Measurements from ENCODE around the gene ELF3.
"Not testable (repeated sequence)": the region's sequence is repeated elsewhere in the genome, so short reads cannot be mapped to it uniquely, and the experiment has no call there.

The ELF3 gene

GRCh38 chr1:202007805-202008489 lies 2.4 kb upstream of the ELF3 start:
- DNase-seq (ENCODE audit: low read depth in 1 of 2, low spot score in 1 of 2), result no peak

GRCh38 chr1:202009326-202010179 lies 834 bp upstream of the ELF3 start:
- DNase-seq (ENCODE audit: low read depth in 1 of 2, low spot score in 1 of 2), result peak in 1 of 2 donors; percentile 29

- DNase-seq (ENCODE audit: low read depth in 1 of 2, low spot score in 1 of 2), result no peak
These were observed 1.6 kb downstream of the ELF3 start for GRCh38 chr1:202011994-202012393.

- DNase-seq (ENCODE audit: low read depth in 1 of 2, low spot score in 1 of 2), result no peak
These were observed 2.4 kb downstream of the ELF3 start for GRCh38 chr1:202012544-202013478.

- no peak for DNase-seq (ENCODE audit: low read depth in 1 of 2, low spot score in 1 of 2)
These were observed 3.2 kb downstream of the ELF3 start for GRCh38 chr1:202013603-202014002.

- no peak for DNase-seq (ENCODE audit: low read depth in 1 of 2, low spot score in 1 of 2)
These were observed 3.7 kb downstream of the ELF3 start for GRCh38 chr1:202014060-202014459.

- DNase-seq (ENCODE audit: low read depth in 1 of 2, low spot score in 1 of 2), result no peak
These were observed 4.7 kb downstream of the ELF3 start for GRCh38 chr1:202014915-202015661.

GRCh38 chr1:202015662-202015937 lies 5.2 kb downstream of the ELF3 start:
- DNase-seq (ENCODE audit: low read depth in 1 of 2, low spot score in 1 of 2), result no peak

- DNase-seq (ENCODE audit: low read depth in 1 of 2, low spot score in 1 of 2), result no peak
These were observed 5.8 kb downstream of the ELF3 start for GRCh38 chr1:202016022-202016810.

- DNase-seq (ENCODE audit: low read depth in 1 of 2, low spot score in 1 of 2), result no peak
These were observed 6.7 kb downstream of the ELF3 start for GRCh38 chr1:202016811-202017748.

GRCh38 chr1:202017749-202018467 lies 7.5 kb downstream of the ELF3 start:
- DNase-seq (ENCODE audit: low read depth in 1 of 2, low spot score in 1 of 2), result no peak

GRCh38 chr1:202018468-202019234 lies 8.3 kb downstream of the ELF3 start:
- no peak for DNase-seq (ENCODE audit: low read depth in 1 of 2, low spot score in 1 of 2)

GRCh38 chr1:202019235-202019558 lies 8.8 kb downstream of the ELF3 start:
- not testable (repeated sequence) for DNase-seq (ENCODE audit: low read depth in 1 of 2, low spot score in 1 of 2)

- DNase-seq (ENCODE audit: low read depth in 1 of 2, low spot score in 1 of 2), result no peak
These were observed 12.6 kb downstream of the ELF3 start for GRCh38 chr1:202023001-202023433.

GRCh38 chr1:202029171-202029665 lies 18.8 kb downstream of the ELF3 start:
- no peak for DNase-seq (ENCODE audit: low read depth in 1 of 2, low spot score in 1 of 2)

GRCh38 chr1:202029727-202030126 lies 19.3 kb downstream of the ELF3 start:
- DNase-seq (ENCODE audit: low read depth in 1 of 2, low spot score in 1 of 2), result no peak

GRCh38 chr1:202031796-202032195 lies 21.4 kb downstream of the ELF3 start:
- DNase-seq (ENCODE audit: low read depth in 1 of 2, low spot score in 1 of 2), result no peak
